ENCODE results near the gene CLTC.

GRCh38 chr17:59716427-59716826 lies 96.7 kb downstream of the CLTC start:
- TF ChIP-seq CTCF (conservative IDR thresholded peaks at IDR 0.05; ENCODE audit: low read depth in 2 of 2) (no peak), CREB1 (CRISPR knock-in tag; IDR thresholded peaks at IDR 0.05; ENCODE audit: low read depth) (no peak), POLR2AphosphoS5 (IDR thresholded peaks at IDR 0.05; ENCODE audit: low read depth) (no peak), EZH2 (IDR thresholded peaks at IDR 0.05; ENCODE audit: low read depth, unreplicated experiment) (no peak)
